WTC11 (cell line): Measurements from ENCODE around the gene FAH.

ENCODE experiments used
- CREB1 ChIP-seq: sonication (generic); formaldehyde crosslinking; IDR thresholded peaks from 2 replicates; pipeline ENCODE4 v1.8.0; 2023; ENCODE audit warnings: mild to moderate bottlenecking, missing genetic modification reagents
- ELF4 ChIP-seq: sonication (generic); formaldehyde crosslinking; IDR thresholded peaks from 2 replicates; pipeline ENCODE4 v1.8.1; 2022; ENCODE audit warnings: low read depth, mild to moderate bottlenecking, moderate library complexity, missing genetic modification reagents
- FOXK1 ChIP-seq: sonication (generic); formaldehyde crosslinking; IDR thresholded peaks from 2 replicates; pipeline ENCODE4 v1.8.0; 2022; ENCODE audit warnings: mild to moderate bottlenecking, moderate library complexity, missing genetic modification reagents
- FOXP1 ChIP-seq: sonication (generic); formaldehyde crosslinking; IDR thresholded peaks from 2 replicates; pipeline ENCODE4 v1.8.0; 2022; ENCODE audit warnings: missing genetic modification reagents, mild to moderate bottlenecking, moderate library complexity, borderline replicate concordance
- NR3C1 ChIP-seq: sonication (generic); formaldehyde crosslinking; conservative IDR thresholded peaks from 2 replicates; pipeline ENCODE4 v1.8.1; 2023; ENCODE audit warnings: low read depth, mild to moderate bottlenecking, missing genetic modification reagents
- ZBTB21 ChIP-seq: sonication (generic); formaldehyde crosslinking; IDR thresholded peaks from 2 replicates; pipeline ENCODE4 v1.8.1; 2023; ENCODE audit warnings: mild to moderate bottlenecking, missing genetic modification reagents, borderline replicate concordance
- TF ChIP-seq, protein P1 (sequence below): fragments of 200-600 bp; IDR thresholded peaks from 2 replicates; pipeline ENCODE4 v1.8.0; 2022; ENCODE audit warnings: antibody characterized with exemption
- TF ChIP-seq, protein P2 (sequence below): sonication (generic); formaldehyde crosslinking; IDR thresholded peaks from 2 replicates; pipeline ENCODE4 v1.8.1; 2022; ENCODE audit warnings: low read depth, mild to moderate bottlenecking, moderate library complexity, missing genetic modification reagents, borderline replicate concordance
- TF ChIP-seq, protein P3 (sequence below): sonication (generic); formaldehyde crosslinking; IDR thresholded peaks from 2 replicates; pipeline ENCODE4 v1.8.0; 2023; ENCODE audit warnings: missing genetic modification reagents, mild to moderate bottlenecking, borderline replicate concordance
- TF ChIP-seq, protein P4 (sequence below): sonication (generic); formaldehyde crosslinking; IDR thresholded peaks from 2 replicates; pipeline ENCODE4 v1.8.1; 2022; ENCODE audit warnings: mild to moderate bottlenecking, moderate library complexity, missing genetic modification reagents

DNA sequence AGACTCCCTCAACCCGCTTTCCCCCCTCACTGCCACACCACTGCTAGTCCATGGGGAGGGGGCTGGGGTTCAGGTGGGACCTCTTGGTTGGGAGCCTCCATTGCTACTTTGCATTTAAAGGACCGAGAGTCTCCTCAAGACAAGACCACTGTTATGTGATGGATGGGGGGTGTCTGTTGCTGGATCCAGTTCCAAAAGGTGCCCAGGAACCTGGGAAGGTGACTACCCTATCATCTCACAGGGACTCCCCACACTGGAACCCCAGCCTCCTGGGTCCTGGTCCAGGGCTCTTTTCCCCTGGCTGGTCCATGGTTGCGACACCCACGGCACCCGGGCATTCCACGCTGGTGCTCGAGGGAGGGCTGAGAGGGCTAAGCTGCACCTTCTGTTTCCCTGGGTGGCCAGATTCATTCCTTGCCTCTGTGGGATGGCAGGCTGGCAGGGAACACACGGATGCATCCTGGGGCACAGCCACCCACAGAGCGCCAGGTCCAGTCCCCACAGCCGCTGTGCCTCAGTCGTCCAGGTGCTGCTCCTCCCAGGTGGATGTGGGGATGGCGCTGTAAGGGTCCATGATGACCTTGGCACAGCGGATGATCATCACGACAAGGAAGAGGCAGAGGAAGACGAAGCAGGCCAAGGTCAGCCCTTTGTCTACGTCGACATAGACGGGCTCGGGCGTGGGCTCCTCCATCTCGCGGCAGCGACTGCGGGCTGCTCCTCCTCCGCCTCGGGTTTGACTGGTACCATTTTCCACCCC, 48.6 kb downstream of the FAH start:
- TF ChIP-seq, protein P1, sequence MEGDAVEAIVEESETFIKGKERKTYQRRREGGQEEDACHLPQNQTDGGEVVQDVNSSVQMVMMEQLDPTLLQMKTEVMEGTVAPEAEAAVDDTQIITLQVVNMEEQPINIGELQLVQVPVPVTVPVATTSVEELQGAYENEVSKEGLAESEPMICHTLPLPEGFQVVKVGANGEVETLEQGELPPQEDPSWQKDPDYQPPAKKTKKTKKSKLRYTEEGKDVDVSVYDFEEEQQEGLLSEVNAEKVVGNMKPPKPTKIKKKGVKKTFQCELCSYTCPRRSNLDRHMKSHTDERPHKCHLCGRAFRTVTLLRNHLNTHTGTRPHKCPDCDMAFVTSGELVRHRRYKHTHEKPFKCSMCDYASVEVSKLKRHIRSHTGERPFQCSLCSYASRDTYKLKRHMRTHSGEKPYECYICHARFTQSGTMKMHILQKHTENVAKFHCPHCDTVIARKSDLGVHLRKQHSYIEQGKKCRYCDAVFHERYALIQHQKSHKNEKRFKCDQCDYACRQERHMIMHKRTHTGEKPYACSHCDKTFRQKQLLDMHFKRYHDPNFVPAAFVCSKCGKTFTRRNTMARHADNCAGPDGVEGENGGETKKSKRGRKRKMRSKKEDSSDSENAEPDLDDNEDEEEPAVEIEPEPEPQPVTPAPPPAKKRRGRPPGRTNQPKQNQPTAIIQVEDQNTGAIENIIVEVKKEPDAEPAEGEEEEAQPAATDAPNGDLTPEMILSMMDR, result no peak
- TF ChIP-seq FOXP1 (no peak), FOXK1 (CRISPR knock-in tag) (no peak), ZBTB21 (CRISPR knock-in tag) (no peak), NR3C1 (no peak), ELF4 (CRISPR knock-in tag) (no peak), CREB1 (CRISPR knock-in tag) (no peak)
- TF ChIP-seq, protein P2, sequence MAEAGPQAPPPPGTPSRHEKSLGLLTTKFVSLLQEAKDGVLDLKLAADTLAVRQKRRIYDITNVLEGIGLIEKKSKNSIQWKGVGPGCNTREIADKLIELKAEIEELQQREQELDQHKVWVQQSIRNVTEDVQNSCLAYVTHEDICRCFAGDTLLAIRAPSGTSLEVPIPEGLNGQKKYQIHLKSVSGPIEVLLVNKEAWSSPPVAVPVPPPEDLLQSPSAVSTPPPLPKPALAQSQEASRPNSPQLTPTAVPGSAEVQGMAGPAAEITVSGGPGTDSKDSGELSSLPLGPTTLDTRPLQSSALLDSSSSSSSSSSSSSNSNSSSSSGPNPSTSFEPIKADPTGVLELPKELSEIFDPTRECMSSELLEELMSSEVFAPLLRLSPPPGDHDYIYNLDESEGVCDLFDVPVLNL (CRISPR knock-in tag), result no peak
- TF ChIP-seq, protein P3, sequence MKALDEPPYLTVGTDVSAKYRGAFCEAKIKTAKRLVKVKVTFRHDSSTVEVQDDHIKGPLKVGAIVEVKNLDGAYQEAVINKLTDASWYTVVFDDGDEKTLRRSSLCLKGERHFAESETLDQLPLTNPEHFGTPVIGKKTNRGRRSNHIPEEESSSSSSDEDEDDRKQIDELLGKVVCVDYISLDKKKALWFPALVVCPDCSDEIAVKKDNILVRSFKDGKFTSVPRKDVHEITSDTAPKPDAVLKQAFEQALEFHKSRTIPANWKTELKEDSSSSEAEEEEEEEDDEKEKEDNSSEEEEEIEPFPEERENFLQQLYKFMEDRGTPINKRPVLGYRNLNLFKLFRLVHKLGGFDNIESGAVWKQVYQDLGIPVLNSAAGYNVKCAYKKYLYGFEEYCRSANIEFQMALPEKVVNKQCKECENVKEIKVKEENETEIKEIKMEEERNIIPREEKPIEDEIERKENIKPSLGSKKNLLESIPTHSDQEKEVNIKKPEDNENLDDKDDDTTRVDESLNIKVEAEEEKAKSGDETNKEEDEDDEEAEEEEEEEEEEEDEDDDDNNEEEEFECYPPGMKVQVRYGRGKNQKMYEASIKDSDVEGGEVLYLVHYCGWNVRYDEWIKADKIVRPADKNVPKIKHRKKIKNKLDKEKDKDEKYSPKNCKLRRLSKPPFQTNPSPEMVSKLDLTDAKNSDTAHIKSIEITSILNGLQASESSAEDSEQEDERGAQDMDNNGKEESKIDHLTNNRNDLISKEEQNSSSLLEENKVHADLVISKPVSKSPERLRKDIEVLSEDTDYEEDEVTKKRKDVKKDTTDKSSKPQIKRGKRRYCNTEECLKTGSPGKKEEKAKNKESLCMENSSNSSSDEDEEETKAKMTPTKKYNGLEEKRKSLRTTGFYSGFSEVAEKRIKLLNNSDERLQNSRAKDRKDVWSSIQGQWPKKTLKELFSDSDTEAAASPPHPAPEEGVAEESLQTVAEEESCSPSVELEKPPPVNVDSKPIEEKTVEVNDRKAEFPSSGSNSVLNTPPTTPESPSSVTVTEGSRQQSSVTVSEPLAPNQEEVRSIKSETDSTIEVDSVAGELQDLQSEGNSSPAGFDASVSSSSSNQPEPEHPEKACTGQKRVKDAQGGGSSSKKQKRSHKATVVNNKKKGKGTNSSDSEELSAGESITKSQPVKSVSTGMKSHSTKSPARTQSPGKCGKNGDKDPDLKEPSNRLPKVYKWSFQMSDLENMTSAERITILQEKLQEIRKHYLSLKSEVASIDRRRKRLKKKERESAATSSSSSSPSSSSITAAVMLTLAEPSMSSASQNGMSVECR (CRISPR knock-in tag), result no peak
- TF ChIP-seq, protein P4, sequence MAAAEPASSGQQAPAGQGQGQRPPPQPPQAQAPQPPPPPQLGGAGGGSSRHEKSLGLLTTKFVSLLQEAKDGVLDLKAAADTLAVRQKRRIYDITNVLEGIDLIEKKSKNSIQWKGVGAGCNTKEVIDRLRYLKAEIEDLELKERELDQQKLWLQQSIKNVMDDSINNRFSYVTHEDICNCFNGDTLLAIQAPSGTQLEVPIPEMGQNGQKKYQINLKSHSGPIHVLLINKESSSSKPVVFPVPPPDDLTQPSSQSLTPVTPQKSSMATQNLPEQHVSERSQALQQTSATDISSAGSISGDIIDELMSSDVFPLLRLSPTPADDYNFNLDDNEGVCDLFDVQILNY, result no peak
